ENCODE data around the gene ACSBG1.
A peak's percentile ranks its signal among the peaks of the same experiment; 100 is the strongest.

ACSBG1 gene

GRCh38 chr15:78125267-78125666 is 109.1 kb downstream of the ACSBG1 start:
- no peak overlapping the region for H3K27ac ChIP-seq (replicated peaks)
- peaks cover under 1% of the 10 kb centered on the region for H3K27me3 ChIP-seq (ENCODE audit: insufficient read depth, poor library complexity, severe bottlenecking)
- DNase-seq (ENCODE audit: low read depth in 1 of 2, low spot score in 1 of 2) = no peak
- no peak overlapping the region for H3K4me3 ChIP-seq (replicated peaks; ENCODE audit: insufficient read depth, low read length)
- TF ChIP-seq POLR2AphosphoS5 (IDR thresholded peaks at IDR 0.05; ENCODE audit: low read depth) (no peak), GABPA (IDR thresholded peaks at IDR 0.05; ENCODE audit: low read depth) (no peak), REST (IDR thresholded peaks at IDR 0.05; ENCODE audit: insufficient replicate concordance, low read depth) (peak; percentile 79)

GRCh38 chr15:78120523-78120922 is 113.8 kb downstream of the ACSBG1 start:
- Histone ChIP-seq H3K27me3 (ENCODE audit: insufficient read depth, poor library complexity, severe bottlenecking) (no peaks in the 10 kb centered on the region), H3K4me3 (replicated peaks; ENCODE audit: insufficient read depth, low read length) (no peak overlapping the region), H3K27ac (replicated peaks) (no peak overlapping the region)
- DNase-seq (ENCODE audit: low read depth in 1 of 2, low spot score in 1 of 2) = no peak
- TF ChIP-seq REST (IDR thresholded peaks at IDR 0.05; ENCODE audit: insufficient replicate concordance, low read depth) = no peak
- no peak for TF ChIP-seq POLR2AphosphoS5 (IDR thresholded peaks at IDR 0.05; ENCODE audit: low read depth)
- no peak for TF ChIP-seq CTCF (IDR thresholded peaks at IDR 0.05; ENCODE audit: insufficient read depth, low read length)
- TF ChIP-seq GABPA (IDR thresholded peaks at IDR 0.05; ENCODE audit: low read depth) = no peak
- no peak for TF ChIP-seq SPI1 (IDR thresholded peaks at IDR 0.05; ENCODE audit: borderline replicate concordance, low read depth)

Measured in HL-60 (cell line).